K562 (cell line): ENCODE results near the gene C14orf180.

Source experiments
- GATAD2B ChIP-seq: fragments of 450-650 bp; IDR thresholded peaks from 2 replicates; pipeline ENCODE4 v1.6.1; 2017; ENCODE audit warnings: mild to moderate bottlenecking, borderline replicate concordance
- SMC3 ChIP-seq: conservative IDR thresholded peaks from 2 replicates; pipeline ENCODE4 v1.6.1; 2011; ENCODE audit warnings: low read depth, low read length, improper control_type of control experiment; ENCODE audit not compliant: insufficient read depth
- TEAD4 ChIP-seq, 2 experiments: sonication (generic) in 1 of 2; formaldehyde crosslinking in 1 of 2; IDR thresholded peaks; 2 replicates each; pipeline versions ENCODE4 v1.6.1 to v1.8.0; 2012 to 2022; ENCODE audit warnings: borderline replicate concordance in 1 of 2, inconsistent platforms in 1 of 2, low read length in 1 of 2, mild to moderate bottlenecking in 1 of 2, missing genetic modification reagents in 1 of 2
- TF ChIP-seq, protein P1 (sequence below), 3 experiments: IDR thresholded peaks in 2 of 3; conservative IDR thresholded peaks in 1 of 3; 2 replicates each; pipeline ENCODE4 v1.5.1; 2011 to 2012; ENCODE audit warnings: low read length in 3 of 3, mild to moderate bottlenecking in 3 of 3, control low read depth in 2 of 3, improper control_type of control experiment in 1 of 3, inconsistent platforms in 1 of 3, low read depth in 1 of 3, mixed read lengths in 1 of 3, moderate library complexity in 1 of 3; ENCODE audit not compliant: insufficient read depth in 2 of 3
- TF ChIP-seq, protein P2 (sequence below): sonication (generic); formaldehyde crosslinking; IDR thresholded peaks from 2 replicates; pipeline ENCODE4 v1.8.1; 2023; ENCODE audit warnings: mild to moderate bottlenecking, missing genetic modification reagents

DNA sequence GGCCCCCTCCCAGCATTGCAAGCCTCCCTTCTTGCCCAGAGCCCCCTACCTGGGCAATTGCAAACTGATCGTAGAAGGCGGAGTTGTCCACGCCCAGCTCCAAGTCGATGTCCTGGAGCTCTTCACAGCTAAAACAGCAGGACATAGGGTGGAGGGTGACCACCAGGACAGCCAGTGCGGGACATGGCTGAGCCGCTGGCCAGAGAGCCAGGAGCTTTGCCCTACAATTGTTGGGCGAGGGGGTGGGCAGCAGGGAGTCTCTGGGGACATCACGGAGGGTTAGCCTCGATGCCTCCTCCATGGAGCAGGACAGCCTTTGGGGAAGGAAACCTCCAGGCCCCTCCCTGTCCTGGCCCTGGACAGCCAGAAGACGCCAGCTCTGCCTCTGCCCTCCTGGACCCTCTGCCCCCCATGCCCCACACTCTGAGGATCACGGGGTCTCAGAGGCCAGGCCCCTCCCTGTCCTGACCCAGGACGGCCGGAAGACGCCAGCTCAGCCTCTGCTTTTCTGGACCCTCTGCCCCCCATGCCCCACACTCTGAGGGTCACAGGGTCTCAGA, 15.6 kb downstream of the C14orf180 start:
- TF ChIP-seq SMC3 = no peak
- no peak for TF ChIP-seq GATAD2B
- no peak for TF ChIP-seq TEAD4 (IDR thresholded peaks at IDR 0.05; ENCODE audit: low read length)
- no peak for TF ChIP-seq TEAD4 (CRISPR knock-in tag; IDR thresholded peaks at IDR 0.05; ENCODE audit: borderline replicate concordance)
- TF ChIP-seq, protein P1, sequence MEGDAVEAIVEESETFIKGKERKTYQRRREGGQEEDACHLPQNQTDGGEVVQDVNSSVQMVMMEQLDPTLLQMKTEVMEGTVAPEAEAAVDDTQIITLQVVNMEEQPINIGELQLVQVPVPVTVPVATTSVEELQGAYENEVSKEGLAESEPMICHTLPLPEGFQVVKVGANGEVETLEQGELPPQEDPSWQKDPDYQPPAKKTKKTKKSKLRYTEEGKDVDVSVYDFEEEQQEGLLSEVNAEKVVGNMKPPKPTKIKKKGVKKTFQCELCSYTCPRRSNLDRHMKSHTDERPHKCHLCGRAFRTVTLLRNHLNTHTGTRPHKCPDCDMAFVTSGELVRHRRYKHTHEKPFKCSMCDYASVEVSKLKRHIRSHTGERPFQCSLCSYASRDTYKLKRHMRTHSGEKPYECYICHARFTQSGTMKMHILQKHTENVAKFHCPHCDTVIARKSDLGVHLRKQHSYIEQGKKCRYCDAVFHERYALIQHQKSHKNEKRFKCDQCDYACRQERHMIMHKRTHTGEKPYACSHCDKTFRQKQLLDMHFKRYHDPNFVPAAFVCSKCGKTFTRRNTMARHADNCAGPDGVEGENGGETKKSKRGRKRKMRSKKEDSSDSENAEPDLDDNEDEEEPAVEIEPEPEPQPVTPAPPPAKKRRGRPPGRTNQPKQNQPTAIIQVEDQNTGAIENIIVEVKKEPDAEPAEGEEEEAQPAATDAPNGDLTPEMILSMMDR (IDR thresholded peaks at IDR 0.05 in 2 of 3, conservative IDR thresholded peaks at IDR 0.05 in 1 of 3; ENCODE audit: insufficient read depth in 2 of 3, low read depth in 1 of 3, low read length in 3 of 3) = no peak
- TF ChIP-seq, protein P2, sequence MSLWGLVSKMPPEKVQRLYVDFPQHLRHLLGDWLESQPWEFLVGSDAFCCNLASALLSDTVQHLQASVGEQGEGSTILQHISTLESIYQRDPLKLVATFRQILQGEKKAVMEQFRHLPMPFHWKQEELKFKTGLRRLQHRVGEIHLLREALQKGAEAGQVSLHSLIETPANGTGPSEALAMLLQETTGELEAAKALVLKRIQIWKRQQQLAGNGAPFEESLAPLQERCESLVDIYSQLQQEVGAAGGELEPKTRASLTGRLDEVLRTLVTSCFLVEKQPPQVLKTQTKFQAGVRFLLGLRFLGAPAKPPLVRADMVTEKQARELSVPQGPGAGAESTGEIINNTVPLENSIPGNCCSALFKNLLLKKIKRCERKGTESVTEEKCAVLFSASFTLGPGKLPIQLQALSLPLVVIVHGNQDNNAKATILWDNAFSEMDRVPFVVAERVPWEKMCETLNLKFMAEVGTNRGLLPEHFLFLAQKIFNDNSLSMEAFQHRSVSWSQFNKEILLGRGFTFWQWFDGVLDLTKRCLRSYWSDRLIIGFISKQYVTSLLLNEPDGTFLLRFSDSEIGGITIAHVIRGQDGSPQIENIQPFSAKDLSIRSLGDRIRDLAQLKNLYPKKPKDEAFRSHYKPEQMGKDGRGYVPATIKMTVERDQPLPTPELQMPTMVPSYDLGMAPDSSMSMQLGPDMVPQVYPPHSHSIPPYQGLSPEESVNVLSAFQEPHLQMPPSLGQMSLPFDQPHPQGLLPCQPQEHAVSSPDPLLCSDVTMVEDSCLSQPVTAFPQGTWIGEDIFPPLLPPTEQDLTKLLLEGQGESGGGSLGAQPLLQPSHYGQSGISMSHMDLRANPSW (CRISPR knock-in tag) = no peak
